OCI-LY1 (cell line): ENCODE measurements around the gene SEMA3C.

Source experiments
- H2AFZ ChIP-seq: fragments of 200-600 bp; sonication (generic), shearing (Covaris generic); 2 replicates; pipeline ENCODE4 v1.6.0; 2014; ENCODE audit warnings: antibody characterized with exemption, mild to moderate bottlenecking, low read length
- H3F3A ChIP-seq: fragments of 200-600 bp; sonication (generic), shearing (Covaris generic); 2 replicates; pipeline ENCODE4 v1.6.0; 2014; ENCODE audit warnings: mild to moderate bottlenecking, antibody characterized with exemption, low read length, moderate library complexity; ENCODE audit not compliant: insufficient read depth
- H3K27ac ChIP-seq: fragments of 200-600 bp; sonication (generic); 2 replicates; pipeline ENCODE4 v1.5.1; 2014; ENCODE audit warnings: low read length, mixed run types, mild to moderate bottlenecking, low read depth; ENCODE audit not compliant: poor library complexity, severe bottlenecking
- H3K27me3 ChIP-seq: fragments of 200-600 bp; sonication (generic); 2 replicates; pipeline ENCODE4 v1.6.0; 2014; ENCODE audit warnings: antibody characterized with exemption, mild to moderate bottlenecking, low read length, moderate library complexity; ENCODE audit not compliant: insufficient read depth
- H3K36me3 ChIP-seq: fragments of 200-600 bp; sonication (generic); 2 replicates; pipeline ENCODE4 v1.6.1; 2014; ENCODE audit warnings: mild to moderate bottlenecking, antibody characterized with exemption, low read length, moderate library complexity, mixed read lengths; ENCODE audit not compliant: insufficient read depth
- H3K4me1 ChIP-seq: fragments of 200-600 bp; sonication (generic); 2 replicates; pipeline ENCODE4 v1.5.1; 2014; ENCODE audit warnings: mild to moderate bottlenecking, low read length, moderate library complexity; ENCODE audit not compliant: insufficient read depth, severe bottlenecking
- H3K4me2 ChIP-seq: fragments of 200-600 bp; sonication (generic), shearing (Covaris generic); 2 replicates; pipeline ENCODE4 v1.6.1; 2014; ENCODE audit warnings: low read length
- H3K4me3 ChIP-seq: fragments of 200-600 bp; sonication (generic); 2 replicates; pipeline ENCODE4 v1.5.1; 2014; ENCODE audit warnings: low read length, low read depth, mild to moderate bottlenecking, mixed read lengths; ENCODE audit not compliant: poor library complexity, severe bottlenecking
- H3K79me2 ChIP-seq: fragments of 200-600 bp; shearing (Covaris generic); 2 replicates; pipeline ENCODE4 v1.6.1; 2016; ENCODE audit warnings: mixed run types, low read length, mixed read lengths; ENCODE audit not compliant: insufficient read depth
- H3K9ac ChIP-seq: fragments of 200-600 bp; sonication (generic), shearing (Covaris generic); 2 replicates; pipeline ENCODE4 v1.6.1; 2014; ENCODE audit warnings: mild to moderate bottlenecking, low read length, mixed read lengths
- H3K9me2 ChIP-seq: fragments of 200-600 bp; sonication (generic), shearing (Covaris generic); 2 replicates; pipeline ENCODE4 v1.6.1; 2014; ENCODE audit warnings: low read depth, mild to moderate bottlenecking, low read length, mixed read lengths
- H3K9me3 ChIP-seq: fragments of 200-600 bp; shearing (Covaris generic); 2 replicates; pipeline ENCODE4 v1.6.1; 2014; ENCODE audit warnings: low read length, mixed read lengths
- H4K20me1 ChIP-seq: fragments of 200-600 bp; sonication (generic), shearing (Covaris generic); 2 replicates; pipeline ENCODE4 v1.6.0; 2016; ENCODE audit warnings: mild to moderate bottlenecking, low read length; ENCODE audit not compliant: insufficient read depth
- EZH2 ChIP-seq: fragments of 200-600 bp; sonication (generic), shearing (Covaris generic); IDR thresholded peaks from 2 replicates; pipeline ENCODE4 v1.8.0; 2017; ENCODE audit warnings: borderline replicate concordance, mixed run types, mild to moderate bottlenecking, antibody characterized with exemption, low read length, moderate library complexity, mixed read lengths
- TF ChIP-seq, protein P1 (sequence below): fragments of 200-600 bp; sonication (generic), shearing (Covaris generic); IDR thresholded peaks from 2 replicates; pipeline ENCODE4 v1.5.1; 2017; ENCODE audit warnings: mild to moderate bottlenecking, antibody characterized with exemption, low read length, moderate library complexity, mixed read lengths

SEMA3C gene

GRCh38 chr7:80764132-80764531, 154.7 kb downstream of the SEMA3C start:
- H3K79me2 ChIP-seq, result no peaks in the 10 kb centered on the region
- H3K4me3 ChIP-seq, result no peak overlapping the region
- no peaks in the 10 kb centered on the region for H3K4me1 ChIP-seq
- no peaks in the 10 kb centered on the region for H3F3A ChIP-seq
- H4K20me1 ChIP-seq, result no peaks in the 10 kb centered on the region
- H3K4me2 ChIP-seq, result no peak overlapping the region
- no peaks in the 10 kb centered on the region for H3K36me3 ChIP-seq
- no peak overlapping the region for H3K9ac ChIP-seq
- H3K27ac ChIP-seq, result no peak overlapping the region
- H2AFZ ChIP-seq, result no peak overlapping the region
- H3K9me3 ChIP-seq, result no peaks in the 10 kb centered on the region
- no peaks in the 10 kb centered on the region for H3K27me3 ChIP-seq
- no peaks in the 10 kb centered on the region for H3K9me2 ChIP-seq
- TF ChIP-seq EZH2, result no peak
- TF ChIP-seq, protein P1, sequence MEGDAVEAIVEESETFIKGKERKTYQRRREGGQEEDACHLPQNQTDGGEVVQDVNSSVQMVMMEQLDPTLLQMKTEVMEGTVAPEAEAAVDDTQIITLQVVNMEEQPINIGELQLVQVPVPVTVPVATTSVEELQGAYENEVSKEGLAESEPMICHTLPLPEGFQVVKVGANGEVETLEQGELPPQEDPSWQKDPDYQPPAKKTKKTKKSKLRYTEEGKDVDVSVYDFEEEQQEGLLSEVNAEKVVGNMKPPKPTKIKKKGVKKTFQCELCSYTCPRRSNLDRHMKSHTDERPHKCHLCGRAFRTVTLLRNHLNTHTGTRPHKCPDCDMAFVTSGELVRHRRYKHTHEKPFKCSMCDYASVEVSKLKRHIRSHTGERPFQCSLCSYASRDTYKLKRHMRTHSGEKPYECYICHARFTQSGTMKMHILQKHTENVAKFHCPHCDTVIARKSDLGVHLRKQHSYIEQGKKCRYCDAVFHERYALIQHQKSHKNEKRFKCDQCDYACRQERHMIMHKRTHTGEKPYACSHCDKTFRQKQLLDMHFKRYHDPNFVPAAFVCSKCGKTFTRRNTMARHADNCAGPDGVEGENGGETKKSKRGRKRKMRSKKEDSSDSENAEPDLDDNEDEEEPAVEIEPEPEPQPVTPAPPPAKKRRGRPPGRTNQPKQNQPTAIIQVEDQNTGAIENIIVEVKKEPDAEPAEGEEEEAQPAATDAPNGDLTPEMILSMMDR, result no peak

GRCh38 chr7:80763704-80764103, 155.1 kb downstream of the SEMA3C start:
- Histone ChIP-seq H3K4me1 (no peaks in the 10 kb centered on the region), H3K36me3 (no peaks in the 10 kb centered on the region), H3K4me2 (no peak overlapping the region), H2AFZ (no peak overlapping the region), H4K20me1 (no peaks in the 10 kb centered on the region), H3K9me3 (no peaks in the 10 kb centered on the region), H3K9me2 (no peaks in the 10 kb centered on the region), H3K9ac (no peak overlapping the region), H3K79me2 (no peaks in the 10 kb centered on the region), H3F3A (no peaks in the 10 kb centered on the region), H3K27ac (no peak overlapping the region), H3K27me3 (no peaks in the 10 kb centered on the region), H3K4me3 (no peak overlapping the region)
- TF ChIP-seq, protein P1, result no peak
- no peak for TF ChIP-seq EZH2

DNA sequence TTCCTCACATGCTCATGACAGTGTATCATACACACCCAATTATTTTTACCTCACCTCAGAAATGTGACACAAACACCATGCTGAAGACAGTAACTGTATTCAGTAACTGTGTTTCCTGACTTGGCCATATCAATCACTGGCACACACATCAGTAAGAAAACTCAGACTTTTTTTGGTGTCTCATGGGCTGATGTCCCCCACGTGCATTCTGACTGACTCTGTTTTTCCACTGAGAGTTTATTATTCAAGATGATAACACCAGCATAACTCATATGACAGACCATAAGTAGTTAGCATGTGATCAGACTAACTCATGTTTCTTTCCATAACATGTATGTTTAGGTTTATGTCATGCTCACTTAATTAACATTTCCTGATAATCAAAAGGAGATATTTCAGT, 155.6 kb downstream of the SEMA3C start:
- no peak overlapping the region for H2AFZ ChIP-seq
- no peaks in the 10 kb centered on the region for H3K79me2 ChIP-seq
- no peaks in the 10 kb centered on the region for H3K9me3 ChIP-seq
- H3K4me2 ChIP-seq, result no peak overlapping the region
- no peak overlapping the region for H3K4me3 ChIP-seq
- H3K4me1 ChIP-seq, result no peaks in the 10 kb centered on the region
- no peaks in the 10 kb centered on the region for H3F3A ChIP-seq
- H3K27ac ChIP-seq, result no peak overlapping the region
- no peak for TF ChIP-seq EZH2
- TF ChIP-seq, protein P1, result no peak
- no peaks in the 10 kb centered on the region for H3K27me3 ChIP-seq
- no peaks in the 10 kb centered on the region for H3K36me3 ChIP-seq
- no peaks in the 10 kb centered on the region for H4K20me1 ChIP-seq
- H3K9ac ChIP-seq, result no peak overlapping the region
- H3K9me2 ChIP-seq, result no peaks in the 10 kb centered on the region
